ENCODE data around the gene ANTXR1. TPM values are rescaled to one million over a fixed set of nuclear protein-coding genes. Genes with fewer than 3 reads are reported as not detected.

ANTXR1 gene
- total RNA-seq, 2 experiments from 2014 or later: 0.32 TPM; not detected in 1

- no peak overlapping the region for H3K4me3 Mint-ChIP-seq
- peaks cover 2% of the 10 kb centered on the region for H3K27me3 Mint-ChIP-seq
- POLR2A ChIA-PET: no interaction called here
- CTCF ChIA-PET: no interaction called here
- no peak overlapping the region for H3K27ac Mint-ChIP-seq
- intact Hi-C loops (cut with DNase I, micrococcal nuclease): no loop called here
- DNase-seq: no peak
- H3K4me1 Mint-ChIP-seq: no peaks in the 10 kb centered on the region
- no peaks in the 10 kb centered on the region for H3K9me3 Mint-ChIP-seq (ENCODE audit: low read depth)
- no peaks in the 10 kb centered on the region for H3K36me3 Mint-ChIP-seq (ENCODE audit: low read depth)
- ATAC-seq: no peak
These were observed 274.6 kb downstream of the ANTXR1 start for GRCh38 chr2:69287544-69287943.

- H3K4me1 Mint-ChIP-seq: no peaks in the 10 kb centered on the region
- no peaks in the 10 kb centered on the region for H3K27me3 Mint-ChIP-seq
- intact Hi-C loops (cut with DNase I, micrococcal nuclease): no loop called here
- no peaks in the 10 kb centered on the region for H3K9me3 Mint-ChIP-seq (ENCODE audit: low read depth)
- no peak for ATAC-seq
- H3K4me3 Mint-ChIP-seq: no peak overlapping the region
- POLR2A ChIA-PET: no interaction called here
- CTCF ChIA-PET: interaction anchor here (1.5 kb wide), 1 partner anchor 18 kb away, joined by 7 read pairs; no protein-coding TSS in a partner anchor
- H3K27ac Mint-ChIP-seq: no peak overlapping the region
- no peaks in the 10 kb centered on the region for H3K36me3 Mint-ChIP-seq (ENCODE audit: low read depth)
- DNase-seq: no peak
These were observed 275.4 kb downstream of the ANTXR1 start for GRCh38 chr2:69288429-69288828.

GRCh38 chr2:69291004-69291650, 278.1 kb downstream of the ANTXR1 start:
- Mint-ChIP-seq H3K27me3 (no peaks in the 10 kb centered on the region), H3K27ac (no peak overlapping the region), H3K4me3 (no peak overlapping the region), H3K36me3 (ENCODE audit: low read depth) (no peaks in the 10 kb centered on the region), H3K4me1 (no peaks in the 10 kb centered on the region), H3K9me3 (ENCODE audit: low read depth) (no peaks in the 10 kb centered on the region)
- ChIA-PET CTCF (interaction anchor here (0.7 to 1.3 kb wide), 2 partner anchors 15 kb away, joined by 3 read pairs; no protein-coding TSS in a partner anchor), POLR2A (no interaction called here)
- DNase-seq: no peak
- ATAC-seq: no peak
- intact Hi-C loops (cut with DNase I, micrococcal nuclease): no loop called here

GRCh38 chr2:69291721-69292120, 278.7 kb downstream of the ANTXR1 start:
- no peaks in the 10 kb centered on the region for H3K36me3 Mint-ChIP-seq (ENCODE audit: low read depth)
- ATAC-seq (no peak), DNase-seq (no peak)
- no peak overlapping the region for H3K4me3 Mint-ChIP-seq
- intact Hi-C loops (cut with DNase I, micrococcal nuclease): no loop called here
- H3K4me1 Mint-ChIP-seq: no peaks in the 10 kb centered on the region
- H3K27me3 Mint-ChIP-seq: no peaks in the 10 kb centered on the region
- H3K9me3 Mint-ChIP-seq (ENCODE audit: low read depth): no peaks in the 10 kb centered on the region
- CTCF ChIA-PET: interaction anchor here (1.3 kb wide), 1 partner anchor 15 kb away, joined by 3 read pairs; no protein-coding TSS in a partner anchor
- no peak overlapping the region for H3K27ac Mint-ChIP-seq
- POLR2A ChIA-PET: no interaction called here

GRCh38 chr2:69292256-69292655, 279.3 kb downstream of the ANTXR1 start:
- Mint-ChIP-seq H3K27ac (no peak overlapping the region), H3K36me3 (ENCODE audit: low read depth) (no peaks in the 10 kb centered on the region), H3K4me1 (no peaks in the 10 kb centered on the region), H3K4me3 (no peak overlapping the region), H3K27me3 (no peaks in the 10 kb centered on the region), H3K9me3 (ENCODE audit: low read depth) (no peaks in the 10 kb centered on the region)
- intact Hi-C loops (cut with DNase I, micrococcal nuclease): no loop called here
- ATAC-seq: no peak
- DNase-seq: no peak
- ChIA-PET POLR2A (no interaction called here), CTCF (interaction anchor here (1.3 kb wide), 1 partner anchor 14 kb away, joined by 3 read pairs; no protein-coding TSS in a partner anchor)

GRCh38 chr2:69296421-69296820, 283.4 kb downstream of the ANTXR1 start:
- Mint-ChIP-seq H3K4me1 (no peaks in the 10 kb centered on the region), H3K27me3 (peaks cover 2% of the 10 kb centered on the region), H3K9me3 (ENCODE audit: low read depth) (no peaks in the 10 kb centered on the region), H3K27ac (no peak overlapping the region), H3K36me3 (ENCODE audit: low read depth) (no peaks in the 10 kb centered on the region), H3K4me3 (no peak overlapping the region)
- ChIA-PET CTCF (interaction anchor here (0.9 kb wide), 1 partner anchor 11 kb away, joined by 3 read pairs; no protein-coding TSS in a partner anchor), POLR2A (no interaction called here)
- DNase-seq: no peak
- intact Hi-C loops (cut with DNase I, micrococcal nuclease): no loop called here
- no peak for ATAC-seq

- H3K36me3 Mint-ChIP-seq (ENCODE audit: low read depth): no peaks in the 10 kb centered on the region
- ChIA-PET CTCF (no interaction called here), POLR2A (no interaction called here)
- no peak overlapping the region for H3K27ac Mint-ChIP-seq
- ATAC-seq: no peak
- no peak overlapping the region for H3K4me3 Mint-ChIP-seq
- intact Hi-C loops (cut with DNase I, micrococcal nuclease): no loop called here
- DNase-seq: no peak
- H3K4me1 Mint-ChIP-seq: no peaks in the 10 kb centered on the region
- H3K9me3 Mint-ChIP-seq (ENCODE audit: low read depth): no peaks in the 10 kb centered on the region
- H3K27me3 Mint-ChIP-seq: peaks cover 2% of the 10 kb centered on the region
These were observed 284.2 kb downstream of the ANTXR1 start for GRCh38 chr2:69297216-69297615.

- CTCF ChIA-PET: no interaction called here
- Mint-ChIP-seq H3K4me1 (no peaks in the 10 kb centered on the region), H3K4me3 (no peak overlapping the region), H3K36me3 (ENCODE audit: low read depth) (no peaks in the 10 kb centered on the region), H3K27me3 (peaks cover 5% of the 10 kb centered on the region), H3K27ac (no peak overlapping the region), H3K9me3 (ENCODE audit: low read depth) (no peaks in the 10 kb centered on the region)
- no peak for DNase-seq
- ATAC-seq: no peak
- intact Hi-C loops (cut with DNase I, micrococcal nuclease): no loop called here
- POLR2A ChIA-PET: no interaction called here
These were observed 285.3 kb downstream of the ANTXR1 start for GRCh38 chr2:69298261-69298660.

GRCh38 chr2:69298862-69299261, 285.9 kb downstream of the ANTXR1 start:
- CTCF ChIA-PET: interaction anchor here (0.6 to 0.7 kb wide), 2 partner anchors 522 to 1014 kb away, joined by 4 read pairs; no protein-coding TSS in a partner anchor
- no peak overlapping the region for H3K27ac Mint-ChIP-seq
- intact Hi-C loops (cut with DNase I, micrococcal nuclease): no loop called here

More at GRCh38 chr2:69298862-69299261, 285.9 kb downstream of the ANTXR1 start:
- DNase-seq (no peak), ATAC-seq (no peak)
- no peak overlapping the region for H3K4me3 Mint-ChIP-seq
- peaks cover 6% of the 10 kb centered on the region for H3K27me3 Mint-ChIP-seq
- no peaks in the 10 kb centered on the region for H3K9me3 Mint-ChIP-seq (ENCODE audit: low read depth)
- no peaks in the 10 kb centered on the region for H3K36me3 Mint-ChIP-seq (ENCODE audit: low read depth)
- no peaks in the 10 kb centered on the region for H3K4me1 Mint-ChIP-seq
- POLR2A ChIA-PET: no interaction called here

Small RNAs within 50 kb of the gene (microRNA-seq; reads per million reads assigned to microRNA genes)
- gene MIR3126 (ENCODE audit: borderline replicate concordance): not detected

Other genes starting within 250 kb of the ANTXR1 start
- not detected for gene BMP10, start 141.8 kb upstream of the ANTXR1 start, total RNA-seq
- not detected for gene GKN2, start 60.3 kb upstream of the ANTXR1 start, total RNA-seq
- gene GKN1, start 38.5 kb upstream of the ANTXR1 start, total RNA-seq: not detected

All from activated CD4-positive, alpha-beta T cell treated with anti-CD3 and anti-CD28 coated beads for 36 hours (primary cell).